Osteoblast (primary cell): ENCODE measurements around the gene AUTS2. TPM values are rescaled to one million over a fixed set of nuclear protein-coding genes. Genes with fewer than 3 reads are reported as not detected.

ENCODE experiments used
- DNase-seq: peaks from one replicate; pipeline ENCODE4 v3.0.0; 2011; ENCODE audit warnings: low spot score, mixed read lengths; ENCODE audit not compliant: insufficient read length; ENCODE audit errors: missing footprints
- H2AFZ ChIP-seq: 2 replicates; pipeline ENCODE4 v1.6.0; 2011; ENCODE audit warnings: mild to moderate bottlenecking, low read length
- H3K27ac ChIP-seq: 2 replicates; pipeline ENCODE4 v1.5.1; 2011; ENCODE audit warnings: mild to moderate bottlenecking, low read depth, low read length, moderate library complexity
- H3K27me3 ChIP-seq: 2 replicates; pipeline ENCODE4 v1.6.0; 2012; ENCODE audit warnings: mild to moderate bottlenecking, control low read depth, inconsistent platforms, low read length, moderate library complexity; ENCODE audit not compliant: insufficient read depth
- H3K36me3 ChIP-seq: 2 replicates; pipeline ENCODE4 v1.5.1; 2011; ENCODE audit warnings: mild to moderate bottlenecking, low read length, control low read depth, moderate library complexity; ENCODE audit not compliant: insufficient read depth
- H3K4me1 ChIP-seq: 2 replicates; pipeline ENCODE4 v1.5.1; 2011; ENCODE audit warnings: mild to moderate bottlenecking, low read length, control low read depth, moderate library complexity; ENCODE audit not compliant: insufficient read depth
- H3K4me2 ChIP-seq: 2 replicates; pipeline ENCODE4 v1.6.0; 2011; ENCODE audit warnings: mild to moderate bottlenecking, low read length; ENCODE audit not compliant: insufficient read depth
- H3K4me3 ChIP-seq: fragments of 200-600 bp; sonication (generic); 3 replicates; pipeline ENCODE4 v1.5.1; 2012; ENCODE audit warnings: mild to moderate bottlenecking, low read length, inconsistent platforms; ENCODE audit not compliant: insufficient read depth
- H3K79me2 ChIP-seq: 2 replicates; pipeline ENCODE4 v1.6.0; 2012; ENCODE audit warnings: mild to moderate bottlenecking, low read length, control low read depth, inconsistent platforms; ENCODE audit not compliant: insufficient read depth
- H3K9me3 ChIP-seq: 2 replicates; pipeline ENCODE4 v1.5.1; 2011; ENCODE audit warnings: low read depth, low read length, control low read depth
- H4K20me1 ChIP-seq: 2 replicates; pipeline ENCODE4 v1.6.0; 2012; ENCODE audit warnings: mild to moderate bottlenecking, low read length, control low read depth; ENCODE audit not compliant: insufficient read depth
- total RNA-seq: library from RNA; depleted of rRNA; stranded (reverse); fragments of >200 nt; gene quantifications from 2 replicates; pipeline ENCODE4 v1.2.3, GENCODE V29; 2012
- TF ChIP-seq, protein P1 (sequence below): IDR thresholded peaks from 2 replicates; pipeline ENCODE4 v1.5.1; 2011; ENCODE audit warnings: mild to moderate bottlenecking, low read depth, low read length, moderate library complexity; ENCODE audit errors: extremely low read depth

The AUTS2 gene
- total RNA-seq, 1 donor: 15.2 TPM

DNA sequence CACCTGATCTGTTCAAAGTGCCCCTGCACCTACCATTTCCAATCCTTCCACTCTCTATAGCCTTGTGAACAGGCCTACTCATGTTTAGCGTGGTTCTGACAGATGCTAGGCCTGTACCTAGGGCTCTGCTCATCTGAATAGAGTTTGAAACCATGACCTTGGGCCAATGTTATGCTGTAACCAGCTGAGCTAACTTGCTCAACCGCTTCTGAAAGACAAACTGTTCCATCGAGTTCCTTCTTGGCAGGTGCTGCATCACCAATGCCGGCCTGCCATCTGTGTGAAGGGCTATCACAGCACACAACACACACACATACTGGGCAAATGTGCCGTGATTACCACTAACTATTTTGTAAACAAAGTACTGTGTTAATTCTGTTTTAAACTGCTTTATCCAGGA lies 1114.7 kb downstream of the AUTS2 start:
- H4K20me1 ChIP-seq: peaks cover 4% of the 10 kb centered on the region

DNA sequence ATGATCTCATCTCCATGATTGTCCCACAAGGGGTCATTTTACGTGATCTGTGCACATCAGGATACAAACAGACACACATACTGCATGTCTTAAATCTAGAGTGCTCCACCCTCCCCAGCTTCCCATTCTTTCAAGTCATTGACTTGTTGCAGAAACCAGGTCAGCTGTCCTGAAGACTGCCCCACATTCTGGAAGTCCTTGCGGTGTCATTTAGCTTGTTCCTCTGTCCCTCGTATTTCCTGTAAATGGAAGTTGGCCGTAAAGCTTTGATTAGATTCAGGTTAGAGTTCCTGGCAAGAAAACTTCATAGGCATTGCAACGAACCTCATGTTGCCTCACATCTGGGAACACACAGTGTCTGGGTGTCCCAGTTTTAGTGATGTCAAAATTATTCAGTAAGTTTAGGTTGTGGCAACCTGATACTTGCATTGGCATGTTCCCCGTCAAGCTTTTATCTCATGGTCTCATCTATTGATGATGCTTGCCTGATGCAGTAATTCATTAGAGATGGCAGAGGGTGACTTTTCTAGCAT lies 1116.3 kb downstream of the AUTS2 start:
- Histone ChIP-seq H3K27me3 (no peaks in the 10 kb centered on the region), H3K4me1 (peaks cover 13% of the 10 kb centered on the region), H3K9me3 (no peaks in the 10 kb centered on the region), H2AFZ (no peak overlapping the region), H3K36me3 (no peaks in the 10 kb centered on the region), H3K4me2 (no peak overlapping the region), H4K20me1 (peaks cover 4% of the 10 kb centered on the region), H3K79me2 (peaks cover 42% of the 10 kb centered on the region), H3K4me3 (no peak overlapping the region), H3K27ac (no peak overlapping the region)
- no peak for DNase-seq
- TF ChIP-seq, protein P1, sequence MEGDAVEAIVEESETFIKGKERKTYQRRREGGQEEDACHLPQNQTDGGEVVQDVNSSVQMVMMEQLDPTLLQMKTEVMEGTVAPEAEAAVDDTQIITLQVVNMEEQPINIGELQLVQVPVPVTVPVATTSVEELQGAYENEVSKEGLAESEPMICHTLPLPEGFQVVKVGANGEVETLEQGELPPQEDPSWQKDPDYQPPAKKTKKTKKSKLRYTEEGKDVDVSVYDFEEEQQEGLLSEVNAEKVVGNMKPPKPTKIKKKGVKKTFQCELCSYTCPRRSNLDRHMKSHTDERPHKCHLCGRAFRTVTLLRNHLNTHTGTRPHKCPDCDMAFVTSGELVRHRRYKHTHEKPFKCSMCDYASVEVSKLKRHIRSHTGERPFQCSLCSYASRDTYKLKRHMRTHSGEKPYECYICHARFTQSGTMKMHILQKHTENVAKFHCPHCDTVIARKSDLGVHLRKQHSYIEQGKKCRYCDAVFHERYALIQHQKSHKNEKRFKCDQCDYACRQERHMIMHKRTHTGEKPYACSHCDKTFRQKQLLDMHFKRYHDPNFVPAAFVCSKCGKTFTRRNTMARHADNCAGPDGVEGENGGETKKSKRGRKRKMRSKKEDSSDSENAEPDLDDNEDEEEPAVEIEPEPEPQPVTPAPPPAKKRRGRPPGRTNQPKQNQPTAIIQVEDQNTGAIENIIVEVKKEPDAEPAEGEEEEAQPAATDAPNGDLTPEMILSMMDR: no peak

More for the DNA sequence above, 1114.7 kb downstream of the AUTS2 start:
- Histone ChIP-seq H2AFZ (no peak overlapping the region), H3K79me2 (peaks cover 45% of the 10 kb centered on the region), H3K27ac (no peak overlapping the region), H3K27me3 (no peaks in the 10 kb centered on the region), H3K9me3 (no peaks in the 10 kb centered on the region), H3K4me1 (peaks cover 14% of the 10 kb centered on the region), H3K4me3 (no peak overlapping the region), H3K36me3 (no peaks in the 10 kb centered on the region), H3K4me2 (no peak overlapping the region)
- TF ChIP-seq, protein P1: no peak
- no peak for DNase-seq

GRCh38 chr7:70717553-70718329 lies 1119.5 kb downstream of the AUTS2 start:
- Histone ChIP-seq H3K36me3 (no peaks in the 10 kb centered on the region), H3K4me2 (no peak overlapping the region), H2AFZ (no peak overlapping the region), H3K79me2 (peaks cover 31% of the 10 kb centered on the region), H3K27ac (no peak overlapping the region), H4K20me1 (no peaks in the 10 kb centered on the region), H3K27me3 (no peaks in the 10 kb centered on the region), H3K9me3 (no peaks in the 10 kb centered on the region), H3K4me3 (no peak overlapping the region), H3K4me1 (no peaks in the 10 kb centered on the region)
- TF ChIP-seq, protein P1: no peak
- no peak for DNase-seq

- H3K4me3 ChIP-seq: no peak overlapping the region
- no peaks in the 10 kb centered on the region for H3K36me3 ChIP-seq
- H3K4me2 ChIP-seq: no peak overlapping the region
- no peak overlapping the region for H2AFZ ChIP-seq
- no peak overlapping the region for H3K27ac ChIP-seq
- H3K27me3 ChIP-seq: no peaks in the 10 kb centered on the region
- TF ChIP-seq, protein P1: no peak
- no peaks in the 10 kb centered on the region for H4K20me1 ChIP-seq
- H3K4me1 ChIP-seq: no peaks in the 10 kb centered on the region
- no peaks in the 10 kb centered on the region for H3K9me3 ChIP-seq
- no peak for DNase-seq
- H3K79me2 ChIP-seq: peaks cover 28% of the 10 kb centered on the region
Observed at GRCh38 chr7:70719125-70719524, 1120.8 kb downstream of the AUTS2 start.
